Ishikawa (cell line): ENCODE measurements around the gene THSD4.

Experiments used
- CEBPB ChIP-seq: IDR thresholded peaks from 2 replicates; pipeline ENCODE4 v1.6.1; 2012
- CREB1 ChIP-seq: IDR thresholded peaks from 2 replicates; pipeline ENCODE4 v1.6.1; 2012; ENCODE audit warnings: low read depth
- EGR1 ChIP-seq: IDR thresholded peaks from 2 replicates; pipeline ENCODE4 v1.6.1; 2012
- EP300 ChIP-seq: IDR thresholded peaks from 2 replicates; pipeline ENCODE4 v1.6.1; 2012; ENCODE audit warnings: borderline replicate concordance
- FOXM1 ChIP-seq: IDR thresholded peaks from 2 replicates; pipeline ENCODE4 v1.6.1; 2012; ENCODE audit warnings: low read depth, borderline replicate concordance
- MAX ChIP-seq: IDR thresholded peaks from 2 replicates; pipeline ENCODE4 v1.6.1; 2012
- NFIC ChIP-seq: IDR thresholded peaks from 2 replicates; pipeline ENCODE4 v1.6.1; 2012
- RAD21 ChIP-seq: IDR thresholded peaks from 2 replicates; pipeline ENCODE4 v1.6.1; 2012; ENCODE audit warnings: low read depth
- REST ChIP-seq: IDR thresholded peaks from 2 replicates; pipeline ENCODE4 v1.6.1; 2012; ENCODE audit warnings: low read depth, mild to moderate bottlenecking
- TAF1 ChIP-seq: IDR thresholded peaks from 2 replicates; pipeline ENCODE4 v1.6.1; 2012; ENCODE audit warnings: low read depth, mild to moderate bottlenecking
- TCF12 ChIP-seq: IDR thresholded peaks from 2 replicates; pipeline ENCODE4 v1.6.1; 2012; ENCODE audit warnings: low read depth
- USF1 ChIP-seq: IDR thresholded peaks from 2 replicates; pipeline ENCODE4 v1.6.1; 2012
- YY1 ChIP-seq: IDR thresholded peaks from 2 replicates; pipeline ENCODE4 v1.6.1; 2012; ENCODE audit warnings: low read depth
- ZBTB7A ChIP-seq: IDR thresholded peaks from 2 replicates; pipeline ENCODE4 v1.6.1; 2012; ENCODE audit warnings: low read depth

GRCh38 chr15:71649894-71650293 lies 534.6 kb downstream of the THSD4 start:
- TF ChIP-seq MAX (no peak), YY1 (no peak), RAD21 (no peak), TCF12 (no peak), EP300 (no peak), REST (no peak), CREB1 (no peak), FOXM1 (no peak), TAF1 (no peak), CEBPB (no peak), ZBTB7A (no peak), EGR1 (no peak), NFIC (no peak), USF1 (no peak)
